Chondrocyte (in vitro differentiated cells): Measurements from ENCODE around the gene CFAP74. TPM values are rescaled to one million over a fixed set of nuclear protein-coding genes. Genes with fewer than 3 reads are reported as not detected.

Experiments used
- DNase-seq: peaks from one replicate; pipeline ENCODE4 v3.0.0; 2021; ENCODE audit warnings: mixed read lengths, low spot score
- H3K27ac Mint-ChIP-seq: one replicate; pipeline ENCODE4 v1.8.0; 2021; ENCODE audit warnings: mild to moderate bottlenecking, moderate library complexity, mixed read lengths; ENCODE audit not compliant: unreplicated experiment
- H3K27me3 Mint-ChIP-seq: 2 replicates; pipeline ENCODE4 v1.8.0; 2021; ENCODE audit warnings: low read depth, mixed read lengths
- H3K36me3 Mint-ChIP-seq: 2 replicates; pipeline ENCODE4 v1.8.0; 2021; ENCODE audit warnings: low read depth, mixed read lengths
- H3K4me1 Mint-ChIP-seq: 2 replicates; pipeline ENCODE4 v1.8.0; 2021; ENCODE audit warnings: low read depth, mild to moderate bottlenecking, mixed read lengths
- H3K4me3 Mint-ChIP-seq: one replicate; pipeline ENCODE4 v1.8.0; 2021; ENCODE audit warnings: mild to moderate bottlenecking, moderate library complexity, mixed read lengths; ENCODE audit not compliant: unreplicated experiment
- H3K9me3 Mint-ChIP-seq: 2 replicates; pipeline ENCODE4 v1.8.0; 2021; ENCODE audit warnings: low read depth, mixed read lengths
- CTCF ChIP-seq: fragments of 200-600 bp; sonication (generic); IDR thresholded peaks from 2 replicates; pipeline ENCODE4 v1.5.0; 2021; ENCODE audit warnings: antibody characterized with exemption, mild to moderate bottlenecking, moderate library complexity
- total RNA-seq: library from RNA; stranded (reverse); gene quantifications from 3 replicates; pipeline ENCODE4 v1.2.1, GENCODE V29; 2021

CFAP74 gene
- total RNA-seq, 1 donor from 2014 or later: not detected

- H3K4me3 Mint-ChIP-seq: no peak overlapping the region
- DNase-seq: peak; percentile 90
- TF ChIP-seq CTCF: no peak
- peaks cover 6% of the 10 kb centered on the region for H3K4me1 Mint-ChIP-seq
- peaks cover 23% of the 10 kb centered on the region for H3K27me3 Mint-ChIP-seq
- H3K36me3 Mint-ChIP-seq: no peaks in the 10 kb centered on the region
- H3K9me3 Mint-ChIP-seq: no peaks in the 10 kb centered on the region
- H3K27ac Mint-ChIP-seq: no peak overlapping the region
Observed at GRCh38 chr1:1956586-1957532, 46.7 kb downstream of the CFAP74 start.

GRCh38 chr1:1956101-1956500 lies 47.5 kb downstream of the CFAP74 start:
- peaks cover 21% of the 10 kb centered on the region for H3K27me3 Mint-ChIP-seq
- TF ChIP-seq CTCF: no peak
- H3K4me3 Mint-ChIP-seq: no peak overlapping the region
- H3K9me3 Mint-ChIP-seq: peaks cover 3% of the 10 kb centered on the region
- peaks cover 6% of the 10 kb centered on the region for H3K4me1 Mint-ChIP-seq
- H3K36me3 Mint-ChIP-seq: no peaks in the 10 kb centered on the region
- DNase-seq: no peak
- no peak overlapping the region for H3K27ac Mint-ChIP-seq

- Mint-ChIP-seq H3K4me3 (no peak overlapping the region), H3K27me3 (peaks cover 21% of the 10 kb centered on the region)
- no peak for TF ChIP-seq CTCF
Observed at GRCh38 chr1:1955621-1956094, 47.9 kb downstream of the CFAP74 start.

GRCh38 chr1:1954831-1955441 lies 48.6 kb downstream of the CFAP74 start:
- H3K27ac Mint-ChIP-seq: no peak overlapping the region
- H3K27me3 Mint-ChIP-seq: peaks cover 24% of the 10 kb centered on the region
- H3K4me3 Mint-ChIP-seq: no peak overlapping the region
- peaks cover 3% of the 10 kb centered on the region for H3K4me1 Mint-ChIP-seq
- TF ChIP-seq CTCF: no peak
- H3K9me3 Mint-ChIP-seq: peaks cover 7% of the 10 kb centered on the region
- DNase-seq: peak; percentile 86
- no peaks in the 10 kb centered on the region for H3K36me3 Mint-ChIP-seq

More at GRCh38 chr1:1955621-1956094, 47.9 kb downstream of the CFAP74 start:
- peak; percentile 85 for DNase-seq
- peaks cover 6% of the 10 kb centered on the region for H3K4me1 Mint-ChIP-seq
- no peak overlapping the region for H3K27ac Mint-ChIP-seq
- H3K9me3 Mint-ChIP-seq: peaks cover 7% of the 10 kb centered on the region
- no peaks in the 10 kb centered on the region for H3K36me3 Mint-ChIP-seq

DNA sequence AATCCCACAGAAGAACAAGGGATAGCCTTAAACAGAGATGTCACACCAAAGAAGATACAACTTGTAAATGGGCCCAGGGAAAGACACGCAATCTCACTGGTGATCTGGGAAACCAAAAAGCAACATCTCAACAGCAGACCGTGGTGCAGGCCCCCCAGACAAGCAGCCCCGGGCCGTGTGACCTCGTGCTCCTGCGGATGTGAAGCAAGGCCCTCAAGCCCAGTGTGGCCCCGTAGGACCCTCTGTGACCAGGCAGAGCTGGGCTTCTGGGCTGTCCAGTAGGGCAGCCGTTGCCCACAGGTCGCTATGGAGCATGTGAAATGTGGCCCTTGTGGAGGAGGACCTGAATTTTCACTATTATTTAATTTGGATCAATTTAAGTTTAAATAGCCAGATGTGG lies 49.6 kb downstream of the CFAP74 start:
- H3K4me3 Mint-ChIP-seq: no peak overlapping the region
- no peaks in the 10 kb centered on the region for H3K4me1 Mint-ChIP-seq
- H3K27me3 Mint-ChIP-seq: peaks cover 26% of the 10 kb centered on the region
- no peak for TF ChIP-seq CTCF
- no peak overlapping the region for H3K27ac Mint-ChIP-seq
- DNase-seq: peak; percentile 88
- no peaks in the 10 kb centered on the region for H3K36me3 Mint-ChIP-seq
- peaks cover 7% of the 10 kb centered on the region for H3K9me3 Mint-ChIP-seq
